ENCODE data around the gene IFNAR1.

Gene IFNAR1

DNA sequence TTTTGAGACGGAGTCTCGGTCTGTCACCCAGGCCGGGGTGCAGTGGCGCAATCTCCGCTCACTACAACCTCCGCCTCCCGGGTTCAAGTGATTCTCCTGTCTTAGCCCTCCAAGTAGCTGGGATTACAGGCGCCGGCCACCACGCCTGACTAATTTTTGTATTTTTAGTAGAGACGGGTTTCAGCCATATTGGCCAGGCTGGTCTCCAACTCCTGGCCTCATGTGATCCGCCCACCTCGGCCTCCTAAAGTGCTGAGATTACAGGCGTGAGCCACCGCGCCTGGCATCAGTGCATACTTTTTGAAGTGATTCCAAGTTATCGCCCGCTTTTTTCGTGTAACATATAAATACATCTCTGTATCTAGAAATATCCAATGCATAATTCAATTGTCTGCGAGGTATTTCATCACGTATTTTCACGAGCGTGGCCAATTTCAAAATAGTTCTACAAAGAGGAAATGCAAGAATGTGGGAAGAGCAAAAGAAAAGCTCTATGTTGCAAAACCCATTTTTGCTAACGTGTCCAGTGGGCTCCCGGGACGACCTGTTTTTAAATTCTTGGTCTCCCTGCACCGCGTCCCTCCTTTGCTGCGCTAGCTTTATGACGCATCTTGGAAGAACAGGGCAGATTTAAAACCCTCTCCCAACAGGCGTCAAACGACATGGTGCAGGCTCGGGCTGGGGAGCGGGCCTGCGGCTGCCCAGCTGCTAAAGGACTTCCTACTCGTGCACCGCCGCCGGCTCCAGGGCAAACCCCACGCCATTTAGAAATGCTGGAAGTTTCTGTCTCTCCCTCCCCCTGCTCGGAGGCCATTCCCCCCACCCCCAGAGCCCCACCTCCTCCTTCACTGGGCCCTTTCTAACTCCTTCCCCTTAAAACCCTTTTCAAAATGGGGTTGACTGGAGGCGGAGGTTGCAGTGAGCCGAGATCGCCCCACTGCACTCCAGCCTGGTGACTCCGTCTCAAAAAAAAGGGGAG lies 77.5 kb downstream of the IFNAR1 start:
- DNase-seq (ENCODE audit: low read depth): peak; percentile 84

DNA sequence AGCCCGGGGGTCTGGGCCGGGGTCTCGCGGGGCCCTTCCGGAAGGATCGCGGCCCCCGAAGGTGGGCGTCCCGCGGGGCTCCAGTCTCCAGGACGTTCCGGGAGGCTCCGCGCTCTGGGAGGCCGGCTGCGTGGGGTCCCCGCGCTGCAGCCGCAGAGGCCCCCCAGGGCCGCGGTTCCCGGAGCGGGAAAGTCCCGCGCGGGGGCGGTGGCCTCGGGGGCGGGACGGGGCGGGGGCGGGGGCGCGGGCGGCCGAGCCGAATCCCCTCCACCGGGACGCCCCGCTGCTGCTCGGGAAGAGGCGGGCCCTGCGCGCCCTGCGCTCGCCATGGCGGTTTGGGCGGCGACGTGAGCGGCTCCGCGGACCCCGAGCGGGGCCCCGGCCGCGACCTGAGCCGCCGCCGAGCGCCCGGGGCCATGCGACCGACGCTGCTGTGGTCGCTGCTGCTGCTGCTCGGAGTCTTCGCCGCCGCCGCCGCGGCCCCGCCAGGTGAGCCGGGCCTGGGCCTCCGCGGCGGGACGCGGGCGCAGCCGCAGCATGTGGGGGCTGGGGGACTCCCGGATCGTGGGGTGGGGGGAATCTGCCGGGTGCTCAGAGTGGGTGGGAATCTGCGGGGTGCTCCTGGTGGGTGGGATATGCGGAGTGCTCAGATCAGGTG lies 78.5 kb downstream of the IFNAR1 start, which contains the start of gene IFNGR2:
Gene IFNGR2 (plus strand): TSS at position 286 of the 658 bp plus-strand sequence. CDS start 131 bp downstream, at position 417.
- peak; percentile 40 for DNase-seq (ENCODE audit: low read depth)

DNA sequence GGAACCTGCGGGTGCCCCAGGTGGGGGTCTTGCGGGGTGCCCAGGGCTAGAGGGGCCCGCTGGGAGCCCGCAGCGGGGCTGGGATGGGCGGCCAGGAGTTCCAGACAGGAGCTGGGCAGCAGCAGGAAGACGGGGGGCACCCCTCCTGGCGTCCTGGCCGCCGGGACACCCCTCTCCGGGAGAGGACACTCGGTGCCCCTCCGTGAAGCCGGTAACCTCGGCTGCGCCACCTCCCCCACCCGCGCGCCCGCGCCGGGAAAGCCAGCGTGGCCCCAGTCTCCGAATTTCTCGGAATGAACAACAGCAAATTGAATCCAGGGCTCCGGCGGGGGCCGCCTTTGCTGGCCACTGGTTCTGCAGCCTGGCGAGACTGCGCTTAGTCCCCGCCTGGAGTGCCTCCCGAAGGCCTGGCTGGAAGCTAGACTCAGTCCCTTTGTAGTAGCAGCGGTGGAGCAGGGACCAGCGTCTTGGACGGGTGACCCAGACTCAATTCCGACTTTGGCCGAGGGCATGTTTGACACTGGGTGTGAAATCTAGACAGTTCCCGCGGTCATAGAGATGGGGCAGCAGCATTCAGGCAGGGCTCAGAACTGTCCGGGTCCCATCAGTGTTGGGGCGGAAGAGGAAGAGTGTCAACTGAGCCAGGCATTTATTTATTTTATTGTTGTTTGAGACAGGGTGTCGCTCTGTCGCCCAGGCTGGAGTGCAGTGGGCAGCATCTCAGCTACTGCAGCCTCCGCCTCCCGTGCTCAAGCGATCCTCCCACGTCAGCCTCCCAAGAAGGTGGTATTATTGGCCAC lies 79.2 kb downstream of the IFNAR1 start:
- peak; percentile 58 for DNase-seq (ENCODE audit: low read depth)

DNA sequence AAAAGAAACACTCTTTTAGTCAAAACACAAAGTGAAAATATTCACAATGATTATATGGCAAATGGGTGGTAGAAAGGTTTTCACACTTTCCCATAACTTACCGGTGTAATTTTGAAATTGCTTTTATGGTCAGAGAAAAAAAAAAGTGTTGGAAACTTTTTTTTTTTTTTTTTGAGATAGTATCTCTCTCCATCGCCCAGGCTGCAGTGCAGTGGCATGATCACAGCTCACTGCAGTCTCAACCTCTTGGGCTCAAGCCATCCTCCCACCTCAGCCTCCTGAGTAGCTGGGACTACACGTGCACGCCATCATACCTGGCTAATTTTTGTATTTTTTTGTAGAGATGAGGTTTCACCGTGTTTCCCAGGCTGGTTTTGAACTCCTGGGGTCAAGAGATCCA lies 81.7 kb downstream of the IFNAR1 start:
- no peak for DNase-seq (ENCODE audit: low read depth)

Measured in iris pigment epithelial cell (primary cell).